NCI-H2196 treated with DMSO at 0.1 percent for 48 hours (cell line): Measurements from ENCODE around the gene NLGN1.
"Not testable (repeated sequence)": the region's sequence is repeated elsewhere in the genome, so short reads cannot be mapped to it uniquely, and the experiment has no call there.

Source experiments
- DNase-seq: peaks from one replicate; lab custom pipeline; 2025; ENCODE audit not compliant: unreplicated experiment; lab: John Stamatoyannopoulos, UW

Gene NLGN1

DNA sequence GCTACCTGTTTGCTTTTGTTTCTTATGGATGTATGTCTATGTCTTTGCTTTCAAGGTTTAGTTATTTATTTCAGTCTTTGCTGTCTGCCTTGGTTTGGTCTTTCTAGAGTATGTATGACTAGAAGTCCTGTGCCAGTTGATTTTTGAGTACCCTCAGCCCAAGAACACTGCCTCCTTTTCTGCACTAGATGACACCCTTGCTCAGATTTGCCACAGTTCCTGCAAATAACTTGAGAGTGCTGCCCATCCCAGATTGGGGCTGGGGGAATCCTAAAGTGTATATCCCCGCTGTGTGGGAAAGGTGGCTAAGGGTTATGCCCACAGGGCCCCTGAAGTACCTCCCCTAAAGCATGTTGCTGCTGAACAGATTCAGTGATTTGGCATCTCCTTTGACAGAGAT is 32.0 kb downstream of the NLGN1 start:
- DNase-seq = no peak

DNA sequence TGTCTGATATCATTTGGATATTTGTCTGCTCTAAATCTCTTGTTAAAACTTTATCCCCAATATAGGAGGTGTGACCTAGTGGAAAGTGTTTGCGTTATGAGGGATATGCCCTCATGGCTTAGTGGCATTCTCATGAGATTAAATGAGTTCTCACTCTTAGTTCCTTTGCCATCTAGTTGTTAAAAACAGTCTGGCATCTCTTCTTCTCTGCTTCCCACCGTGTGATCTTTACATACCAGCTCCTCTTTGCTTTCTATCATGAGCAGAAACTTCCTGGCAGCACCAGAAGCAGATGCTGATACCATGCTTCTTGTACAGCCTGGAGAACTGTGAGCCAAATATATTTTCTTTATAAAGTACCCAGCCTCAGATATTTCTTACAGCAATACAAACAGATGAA is 33.0 kb downstream of the NLGN1 start:
- no peak for DNase-seq

DNA sequence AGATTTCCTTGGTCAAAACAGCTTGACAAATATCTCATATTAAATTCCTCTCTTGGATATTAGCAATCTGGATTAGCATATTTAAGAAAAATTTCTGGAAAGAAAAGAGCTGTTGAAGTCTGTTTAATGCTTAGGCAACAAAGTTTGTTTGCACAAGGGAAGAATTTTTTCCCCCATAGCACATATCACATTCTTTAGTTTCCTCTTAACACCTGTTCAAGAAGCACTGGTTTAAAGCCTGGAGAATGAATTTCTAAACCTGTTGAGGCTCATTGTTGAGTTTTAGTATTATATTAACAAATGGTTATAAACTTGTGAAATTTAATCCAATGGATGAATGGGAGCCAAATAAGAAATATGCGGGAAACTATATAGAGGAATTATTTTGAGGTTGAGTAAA is 41.5 kb downstream of the NLGN1 start:
- no peak for DNase-seq

GRCh38 chr3:173440514-173440913 is 43.0 kb downstream of the NLGN1 start:
- DNase-seq = no peak

DNA sequence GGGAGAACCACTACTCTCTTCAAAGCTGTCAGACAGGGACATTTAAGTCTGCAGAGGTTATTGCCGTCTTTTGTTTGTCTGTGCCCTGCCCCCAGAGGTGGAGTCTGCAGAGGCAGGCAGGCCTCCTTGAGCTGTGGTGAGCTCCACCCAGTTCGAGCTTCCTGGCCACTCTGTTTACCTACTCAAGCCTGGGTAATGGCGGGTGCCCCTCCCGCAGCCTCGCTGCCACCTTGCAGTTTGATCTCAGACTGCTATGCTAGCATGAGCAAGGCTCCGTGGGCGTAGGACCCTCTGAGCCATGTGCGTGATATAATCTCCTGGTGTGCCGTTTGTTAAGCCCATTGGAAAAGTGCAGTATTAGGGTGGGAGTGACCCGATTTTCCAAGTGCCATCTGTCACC is 54.0 kb downstream of the NLGN1 start:
- DNase-seq = not testable (repeated sequence)

GRCh38 chr3:173463250-173463649 is 65.7 kb downstream of the NLGN1 start:
- DNase-seq = no peak

DNA sequence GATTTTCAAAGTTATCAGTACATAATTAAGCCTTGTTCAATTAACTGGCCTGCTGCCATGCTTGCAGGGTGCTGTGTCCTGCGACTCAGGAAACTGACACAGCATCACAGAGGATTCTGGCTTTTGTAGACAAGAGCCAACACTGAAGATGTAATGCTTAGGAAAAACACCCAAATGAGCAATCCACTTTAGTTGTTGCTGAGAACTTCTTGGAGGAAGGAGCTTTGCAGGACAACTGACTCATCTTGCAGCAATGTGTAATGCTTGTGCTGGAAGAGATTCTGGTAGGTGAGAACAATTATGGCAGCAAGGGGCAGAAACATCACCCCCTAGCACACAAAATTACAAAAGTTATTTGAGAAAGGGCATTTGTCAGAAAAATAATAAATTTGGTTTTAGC is 67.6 kb downstream of the NLGN1 start:
- no peak for DNase-seq

GRCh38 chr3:173465898-173466678 is 68.5 kb downstream of the NLGN1 start:
- DNase-seq = no peak

GRCh38 chr3:173467501-173467900 is 70.0 kb downstream of the NLGN1 start:
- no peak for DNase-seq

DNA sequence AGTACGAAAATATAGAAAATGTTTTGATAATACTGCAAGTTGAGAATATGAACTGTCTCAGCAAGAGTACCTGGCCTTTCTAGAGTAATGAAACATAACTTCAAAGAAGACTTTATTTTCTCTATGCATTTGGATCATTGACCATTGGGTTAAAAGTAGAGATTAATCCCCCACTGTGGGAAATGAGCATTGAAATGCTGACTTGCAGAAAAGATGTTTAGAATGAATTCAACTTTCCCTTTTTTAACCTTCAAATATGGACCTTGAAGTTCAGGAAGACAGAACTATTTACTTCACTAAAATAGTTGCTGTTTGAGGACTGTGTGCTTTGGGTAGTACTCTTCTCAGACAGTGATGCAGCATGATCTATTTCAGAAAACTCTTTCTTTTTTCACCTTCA is 75.7 kb downstream of the NLGN1 start:
- no peak for DNase-seq

GRCh38 chr3:173479301-173479700 is 81.8 kb downstream of the NLGN1 start:
- DNase-seq = no peak

DNA sequence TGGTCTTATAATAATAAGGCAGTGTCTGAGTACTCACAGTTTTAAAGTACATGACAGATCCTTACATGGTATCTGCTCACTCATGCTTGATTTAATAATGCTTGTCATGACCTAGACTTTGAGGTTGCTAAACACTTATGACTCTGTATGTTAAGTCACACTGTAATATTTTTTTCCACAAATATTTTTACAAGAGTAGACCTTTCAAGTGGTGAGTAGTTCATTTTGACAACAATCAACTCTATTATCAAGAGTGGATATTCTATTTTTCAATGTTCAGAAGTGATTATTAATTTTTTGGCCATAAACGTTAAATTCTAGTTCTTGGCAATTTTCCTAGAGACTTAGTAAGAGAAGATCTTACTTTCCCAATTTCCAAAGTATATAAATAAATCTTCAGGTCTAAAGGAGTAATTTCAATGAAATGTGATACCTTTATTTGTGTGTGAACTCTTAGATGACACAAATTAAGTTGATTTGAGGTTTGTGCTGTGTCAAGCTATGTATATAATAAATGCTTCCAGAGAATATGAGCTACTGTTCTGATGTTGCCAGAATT is 104.5 kb downstream of the NLGN1 start:
- DNase-seq = no peak

DNA sequence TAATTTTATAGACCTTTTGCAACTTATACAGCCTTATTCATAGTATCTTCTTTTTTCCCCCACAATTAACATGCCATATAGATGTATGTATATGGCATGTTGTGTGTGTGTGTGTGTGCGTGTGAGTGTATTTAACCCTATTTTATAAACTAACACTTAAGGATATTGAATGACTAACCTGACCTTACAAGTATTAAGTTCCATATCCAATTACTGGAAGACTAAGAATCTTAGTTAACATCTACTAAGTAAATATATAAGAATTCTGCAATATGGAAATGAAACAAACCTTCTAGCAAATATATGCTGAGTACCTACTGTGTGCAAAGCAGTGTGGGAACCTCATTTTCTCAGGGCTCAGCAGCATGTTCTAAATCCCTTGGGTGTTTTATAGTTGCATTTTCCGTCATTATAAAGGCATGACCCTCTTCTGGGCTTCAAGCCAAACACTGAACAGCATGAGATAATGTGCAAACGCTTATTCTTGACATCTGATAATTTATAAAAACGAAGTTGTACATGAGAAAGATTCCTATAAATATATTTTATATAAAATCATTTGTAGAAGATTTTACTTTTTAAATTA is 105.5 kb downstream of the NLGN1 start:
- no peak for DNase-seq

DNA sequence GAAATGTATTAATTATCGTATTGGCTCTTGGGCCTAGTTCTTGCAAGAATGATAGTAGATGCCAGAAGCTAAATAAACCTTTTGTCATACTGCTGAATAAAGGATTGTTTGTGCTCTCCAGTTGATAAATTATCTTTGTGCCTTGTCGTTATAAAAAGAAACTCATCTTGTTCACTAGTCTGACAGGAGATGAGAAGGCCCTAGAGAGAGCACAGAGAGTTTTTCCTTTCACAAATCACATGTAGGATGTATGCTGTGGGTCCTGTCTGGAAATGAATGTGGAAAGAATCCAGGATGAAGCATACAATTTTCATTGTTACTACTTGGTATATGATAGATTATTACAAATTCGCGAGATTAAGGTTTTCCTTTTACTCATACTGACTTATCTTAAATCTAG is 113.0 kb downstream of the NLGN1 start:
- DNase-seq = no peak

- no peak for DNase-seq
Measured at GRCh38 chr3:173513123-173513522, 115.6 kb downstream of the NLGN1 start.

DNA sequence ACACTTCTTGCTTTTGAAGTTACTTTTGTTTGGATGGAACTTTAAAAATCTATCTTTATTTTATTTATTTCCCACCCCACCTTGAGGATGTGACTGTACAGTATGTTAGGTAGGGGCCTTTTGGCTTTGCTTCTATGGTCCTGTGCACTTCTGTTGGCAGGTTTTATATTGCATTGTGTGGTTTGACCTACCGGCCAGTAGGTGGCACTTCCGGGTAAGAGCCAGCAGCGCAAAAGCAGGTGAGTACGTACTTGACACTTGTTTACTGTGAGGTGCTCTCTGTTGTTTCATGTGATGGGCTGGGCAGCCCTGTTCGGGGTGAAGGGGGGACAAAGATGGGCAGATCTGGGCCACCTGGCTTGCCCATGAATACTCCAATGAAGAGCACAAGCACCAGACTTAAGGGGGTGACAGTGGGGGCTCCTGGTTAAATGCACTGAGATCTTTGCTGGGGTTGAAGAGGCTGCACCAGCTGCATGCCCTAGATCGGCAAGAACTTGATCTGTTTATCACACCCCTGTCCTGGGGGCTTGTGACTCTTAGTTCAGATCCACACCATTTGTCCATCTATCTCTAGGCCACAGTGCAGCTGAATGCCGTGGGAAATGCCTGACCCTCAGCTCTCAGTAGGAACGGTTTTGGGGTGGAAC is 131.6 kb downstream of the NLGN1 start:
- no peak for DNase-seq

GRCh38 chr3:173531602-173532001 is 134.1 kb downstream of the NLGN1 start:
- no peak for DNase-seq

- DNase-seq = no peak
Measured at GRCh38 chr3:173538410-173538809, 140.9 kb downstream of the NLGN1 start.

DNA sequence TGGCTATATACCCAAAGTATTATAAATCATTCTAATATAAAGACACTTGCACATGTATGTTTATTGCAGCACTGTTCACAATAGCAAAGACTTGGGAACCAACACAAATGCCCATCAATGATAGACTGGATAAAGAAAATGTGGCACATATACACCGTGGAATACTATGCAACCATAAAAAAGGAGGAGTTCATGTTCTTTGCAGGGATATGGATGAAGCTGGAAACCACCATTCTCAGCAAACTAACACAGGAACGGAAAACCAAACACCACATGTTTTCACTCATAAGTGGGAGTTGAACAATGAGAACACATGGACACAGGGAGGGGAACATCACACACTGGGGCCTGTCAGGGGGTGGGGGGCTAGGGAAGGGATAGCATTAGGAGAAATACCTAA is 148.0 kb downstream of the NLGN1 start:
- not testable (repeated sequence) for DNase-seq

DNA sequence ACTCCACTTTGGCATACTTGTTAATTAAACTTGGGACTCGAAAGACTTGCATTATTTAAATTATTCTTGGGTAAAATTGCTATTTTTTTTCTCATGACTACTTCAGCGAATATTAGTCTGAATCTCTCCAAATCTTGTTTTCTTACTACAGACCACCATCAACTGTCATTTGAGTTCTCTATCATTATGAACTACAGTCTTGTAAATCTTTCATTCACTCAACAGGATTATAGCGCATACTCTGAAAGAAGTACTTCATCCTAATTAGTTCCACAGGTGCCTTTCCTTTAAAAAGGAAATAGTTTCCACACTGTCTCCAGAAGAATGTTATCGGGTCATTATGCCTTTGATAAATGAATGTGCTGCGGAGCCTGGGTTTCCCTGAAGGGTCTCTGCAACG is 149.5 kb downstream of the NLGN1 start:
- no peak for DNase-seq

DNA sequence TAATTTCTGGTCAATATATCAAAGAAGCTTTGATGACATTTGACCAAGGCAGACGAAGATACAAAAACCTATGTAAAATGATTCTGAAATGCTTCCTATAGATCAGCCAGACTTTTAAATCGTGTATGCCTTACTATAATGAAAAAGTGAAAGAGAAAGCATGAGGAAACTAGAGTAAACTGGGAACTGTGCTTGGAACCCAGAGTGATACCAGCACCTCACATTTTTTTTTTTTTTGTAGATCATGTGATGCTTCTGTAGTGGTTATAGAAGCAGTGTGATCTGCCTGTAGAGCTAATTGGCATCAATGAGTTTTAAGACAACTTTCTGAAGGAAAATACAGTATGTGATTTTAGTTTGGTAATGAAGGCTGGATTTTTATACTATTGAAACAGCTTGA is 150.7 kb downstream of the NLGN1 start:
- no peak for DNase-seq

DNA sequence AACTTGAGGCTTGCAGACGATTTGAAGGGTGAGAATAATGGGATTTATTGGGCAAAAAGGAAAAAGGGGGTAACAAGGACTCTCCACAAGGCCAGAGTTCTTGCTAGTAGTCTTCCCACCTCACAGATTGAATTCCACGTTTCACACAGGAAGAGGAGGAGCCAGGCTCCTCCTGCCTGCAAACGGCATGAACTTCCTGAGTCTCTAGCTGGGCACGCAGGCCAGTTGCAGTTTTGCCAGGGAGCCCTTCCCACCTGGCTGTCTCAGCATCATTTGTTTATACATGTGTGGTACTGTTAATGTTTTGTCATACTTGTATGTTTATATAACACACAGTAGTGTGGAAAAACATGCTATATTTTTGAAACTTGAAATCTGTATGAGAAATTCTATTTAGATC is 155.0 kb downstream of the NLGN1 start:
- DNase-seq = no peak
